ENCODE data around the gene RUFY3. TPM values are rescaled to one million over a fixed set of nuclear protein-coding genes. Genes with fewer than 3 reads are reported as not detected.
"Not testable (repeated sequence)": the region's sequence is repeated elsewhere in the genome, so short reads cannot be mapped to it uniquely, and the experiment has no call there.

The RUFY3 gene
- total and polyA plus RNA-seq, 9 of the 15 experiments (the other 6 are each of a cell fraction or from before 2014, with no cell fraction given) = 4.2 to 31.1 (median 21.5) TPM

DNA sequence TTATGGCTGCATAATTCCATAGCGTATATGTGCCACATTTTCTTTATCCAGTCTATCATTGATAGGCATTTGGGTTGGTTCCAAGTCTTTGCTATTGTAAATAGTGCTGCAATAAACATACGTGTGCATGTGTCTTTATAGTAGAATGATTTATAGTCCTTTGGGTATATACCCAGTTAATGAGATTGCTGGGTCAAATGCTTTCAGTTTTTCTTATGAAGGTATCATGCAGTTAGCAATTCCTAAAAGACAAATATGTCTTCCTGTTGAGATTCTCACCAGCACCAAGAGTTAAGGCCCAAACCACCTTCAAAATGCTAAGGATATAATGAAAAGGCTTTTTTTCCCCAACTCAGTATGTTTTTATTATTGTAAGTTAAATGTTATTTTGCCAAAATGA is 19.2 kb upstream of the RUFY3 start:
- H3K4me2 ChIP-seq (ENCODE audit: insufficient read depth, low read length); H3K9ac ChIP-seq (ENCODE audit: insufficient read depth in 1 of 2, low read depth in 2 of 2, low read length in 2 of 2); ATAC-seq; H3K27me3 ChIP-seq (ENCODE audit: control insufficient read depth in 2 of 2, insufficient read depth in 2 of 2, low read length in 2 of 2); H2AFZ ChIP-seq (ENCODE audit: low read depth, low read length); BruUV-seq (replicated peaks); H3K4me3 ChIP-seq; DNase-seq (ENCODE audit: extremely low read depth in 1 of 4, low spot score in 3 of 4); H3K9me1 ChIP-seq (ENCODE audit: control insufficient read depth, insufficient read depth, low read length); in situ Hi-C loops (cut with MboI); FAIRE-seq; H3K36me3 ChIP-seq (ENCODE audit: control insufficient read depth, insufficient read depth, low read length); H3K9me3 ChIP-seq (replicated peaks; ENCODE audit: control insufficient read depth, insufficient read depth, low read depth, low read length); H3K27ac ChIP-seq (ENCODE audit: extremely low read depth, low read depth, low read length); H4K20me1 ChIP-seq (replicated peaks; ENCODE audit: control insufficient read depth, insufficient read depth, low read length); CTCF ChIA-PET (ENCODE audit: low intra/inter-chr PET ratio): not testable (repeated sequence)
- TF ChIP-seq NFIC (IDR thresholded peaks at IDR 0.05) = peak; percentile 19; the same call in 1 of the 2 replicates
- TF ChIP-seq, protein P1, sequence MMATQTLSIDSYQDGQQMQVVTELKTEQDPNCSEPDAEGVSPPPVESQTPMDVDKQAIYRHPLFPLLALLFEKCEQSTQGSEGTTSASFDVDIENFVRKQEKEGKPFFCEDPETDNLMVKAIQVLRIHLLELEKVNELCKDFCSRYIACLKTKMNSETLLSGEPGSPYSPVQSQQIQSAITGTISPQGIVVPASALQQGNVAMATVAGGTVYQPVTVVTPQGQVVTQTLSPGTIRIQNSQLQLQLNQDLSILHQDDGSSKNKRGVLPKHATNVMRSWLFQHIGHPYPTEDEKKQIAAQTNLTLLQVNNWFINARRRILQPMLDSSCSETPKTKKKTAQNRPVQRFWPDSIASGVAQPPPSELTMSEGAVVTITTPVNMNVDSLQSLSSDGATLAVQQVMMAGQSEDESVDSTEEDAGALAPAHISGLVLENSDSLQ (IDR thresholded peaks at IDR 0.05) = 0 out of 2 replicates have a peak, but pooled peaks have one; percentile 10
- TF ChIP-seq MEIS2 (IDR thresholded peaks at IDR 0.05; ENCODE audit: partially characterized antibody) = peak; percentile 22
- H3K4me1 ChIP-seq (replicated peaks in 1 of 2; ENCODE audit: control insufficient read depth in 2 of 2, insufficient read depth in 2 of 2, low read length in 2 of 2) = peaks cover 15 to 17% of the 10 kb centered on the region in 2 experiments; a peak in 4 of 5 replicates
- H3K79me2 ChIP-seq (ENCODE audit: control insufficient read depth, insufficient read depth, low read length) = peaks cover 20% of the 10 kb centered on the region
- intact Hi-C loops (cut with micrococcal nuclease) = loop anchor here (5.0 to 10.0 kb wide), 2 partner anchors 50 to 292 kb away; partner anchors contain the start of gene DCK
- POLR2A ChIA-PET = interaction anchor here (1.3 to 3.5 kb wide), 3 partner anchors 11 to 17 kb away, joined by 3 to 15 read pairs (median 5); partner anchors contain the start of gene UTP3
- WGBS (ENCODE audit: insufficient coverage, low coverage, missing lambda C conversion rate) = 65% methylated on average over 2 of the region's 2 CpGs

All from K562 (cell line).